HCT116 (cell line): Measurements from ENCODE around the gene PPP3R1. TPM values are rescaled to one million over a fixed set of nuclear protein-coding genes. Genes with fewer than 3 reads are reported as not detected.

ENCODE experiments used
- ATAC-seq: fragments of 200-7000 bp; cut with Tn5 transposase; 2 replicates; pipeline ENCODE4 v1.9.1; 2020; ENCODE audit warnings: mild to moderate bottlenecking, moderate library complexity
- BruUV-seq: library from RNA; stranded (reverse); fragments of 400-500 nt; replicated peaks from 2 replicates; lab custom pipeline; 2021; lab: Mats Ljungman, UMichigan
- CTCF ChIA-PET: fragments of 300-600 bp; sonication (Branson Sonifier 250); formaldehyde crosslinking; loops from one replicate; lab custom pipeline; 2021; ENCODE audit warnings: antibody characterized with exemption; lab: Charles Lee
- POLR2A ChIA-PET: fragments of 300-600, 350-600 bp; sonication (Branson Sonifier 250); formaldehyde crosslinking; loops from one replicate; lab custom pipeline; 2021; ENCODE audit warnings: antibody characterized with exemption; lab: Charles Lee
- RAD21 ChIA-PET, 2 experiments: fragments of 300-600 bp; sonication (Branson Sonifier 250); formaldehyde crosslinking; loops; one replicate each; lab custom pipeline; 2023; ENCODE audit warnings: low total read pairs in 2 of 2; ENCODE audit not compliant: uncharacterized antibody in 2 of 2, unreplicated experiment in 2 of 2, low non-redundant PET in 1 of 2; lab: Charles Lee
- DNase-seq: peaks from one replicate; pipeline ENCODE4 v3.0.0-alpha.2; 2010; ENCODE audit warnings: low read depth, low spot score
- H2AFZ ChIP-seq: fragments of 200-600 bp; shearing (Covaris generic), sonication (generic); 2 replicates; pipeline ENCODE4 v1.6.1; 2017; ENCODE audit warnings: low read depth, mixed run types, mixed read lengths, antibody characterized with exemption, low read length; ENCODE audit not compliant: poor library complexity, severe bottlenecking
- H3K27ac ChIP-seq: 2 replicates; pipeline ENCODE4 v1.5.1; 2012; ENCODE audit warnings: low read depth, low read length
- H3K27me3 ChIP-seq: fragments of 200-600 bp; sonication (generic); 2 replicates; pipeline ENCODE4 v1.6.1; 2016; ENCODE audit warnings: mixed run types, low read length, mixed read lengths; ENCODE audit not compliant: insufficient read depth
- H3K36me3 ChIP-seq, 2 experiments: fragments of 200-500 bp in 1 of 2; fragments of 200-600 bp in 1 of 2; sonication (Bioruptor generic) in 1 of 2; sonication (generic) in 1 of 2; 2 replicates each; pipeline versions ENCODE4 v1.5.1 to v1.6.1; 2014 to 2016; ENCODE audit warnings: low read length in 2 of 2, inconsistent platforms in 1 of 2, mixed read lengths in 1 of 2, mixed run types in 1 of 2; ENCODE audit not compliant: insufficient read depth in 2 of 2, control insufficient read depth in 1 of 2
- H3K4me1 ChIP-seq, 2 experiments: fragments of 200-600 bp in 1 of 2; sonication (generic) in 1 of 2; 2 replicates each; pipeline versions ENCODE4 v1.5.1 to v1.6.1; 2012 to 2017; ENCODE audit warnings: low read length in 2 of 2, inconsistent platforms in 1 of 2, mild to moderate bottlenecking in 1 of 2, mixed read lengths in 1 of 2, mixed run types in 1 of 2, moderate library complexity in 1 of 2; ENCODE audit not compliant: insufficient read depth in 2 of 2, control insufficient read depth in 1 of 2
- H3K4me2 ChIP-seq: fragments of 200-600 bp; sonication (generic); 2 replicates; pipeline ENCODE4 v1.6.1; 2017; ENCODE audit warnings: mixed run types, low read length, mixed read lengths
- H3K4me3 ChIP-seq, 2 experiments: fragments of 200-600 bp in 1 of 2; sonication (generic) in 1 of 2; replicated peaks in 1 of 2; 2 replicates each; pipeline ENCODE4 v1.5.1; 2011 to 2016; ENCODE audit warnings: low read length in 2 of 2, control low read depth in 1 of 2, low read depth in 1 of 2, mild to moderate bottlenecking in 1 of 2, mixed read lengths in 1 of 2, mixed run types in 1 of 2
- H3K79me2 ChIP-seq: fragments of 200-600 bp; sonication (generic); 2 replicates; pipeline ENCODE4 v1.6.1; 2017; ENCODE audit warnings: mild to moderate bottlenecking, mixed run types, low read length, moderate library complexity, mixed read lengths; ENCODE audit not compliant: insufficient read depth
- H3K9ac ChIP-seq: fragments of 200-600 bp; sonication (generic); 2 replicates; pipeline ENCODE4 v1.6.1; 2016; ENCODE audit warnings: low read length, mixed read lengths
- H3K9me2 ChIP-seq: fragments of 200-600 bp; sonication (generic), shearing (Covaris generic); 2 replicates; pipeline ENCODE4 v1.6.1; 2017; ENCODE audit warnings: mixed run types, mild to moderate bottlenecking, moderate library complexity; ENCODE audit not compliant: insufficient read depth
- H3K9me3 ChIP-seq, 2 experiments: fragments of 200-500 bp in 1 of 2; fragments of 200-600 bp in 1 of 2; sonication (Bioruptor generic) in 1 of 2; sonication (generic) in 1 of 2; 2 replicates each; pipeline ENCODE4 v1.6.1; 2014 to 2017; ENCODE audit warnings: low read length in 2 of 2, mixed read lengths in 2 of 2, inconsistent platforms in 1 of 2, low read depth in 1 of 2, mild to moderate bottlenecking in 1 of 2, mixed run types in 1 of 2, moderate library complexity in 1 of 2; ENCODE audit not compliant: control insufficient read depth in 1 of 2, insufficient read depth in 1 of 2
- H4K20me1 ChIP-seq: fragments of 200-600 bp; sonication (generic), shearing (Covaris generic); 2 replicates; pipeline ENCODE4 v1.6.1; 2017; ENCODE audit warnings: mixed run types, mild to moderate bottlenecking, moderate library complexity; ENCODE audit not compliant: insufficient read depth
- JUND ChIP-seq: IDR thresholded peaks from 2 replicates; pipeline ENCODE4 v1.6.1; 2012
- POLR2A ChIP-seq: IDR thresholded peaks from 2 replicates; pipeline ENCODE4 v1.7.0; 2011; ENCODE audit warnings: borderline replicate concordance; ENCODE audit not compliant: insufficient read depth, insufficient read length; ENCODE audit errors: extremely low read depth
- POLR2AphosphoS5 ChIP-seq: IDR thresholded peaks from 2 replicates; pipeline ENCODE4 v1.6.1; 2011; ENCODE audit warnings: mild to moderate bottlenecking, low read depth, low read length, moderate library complexity
- SIN3A ChIP-seq: IDR thresholded peaks from 2 replicates; pipeline ENCODE4 v1.6.1; 2012; ENCODE audit warnings: low read depth
- intact Hi-C: fragments of 100-400 bp; cut with micrococcal nuclease; formaldehyde crosslinking; loops from 2 replicates; pipeline ENCODE4 v1.10.0; 2022
- total RNA-seq: library from RNA; stranded (reverse); gene quantifications from one replicate; pipeline ENCODE4 v1.2.1, GENCODE V29; 2021; ENCODE audit not compliant: unreplicated experiment

PPP3R1 gene
- total RNA-seq, 1 experiment from 2014 or later: 69.9 TPM

DNA sequence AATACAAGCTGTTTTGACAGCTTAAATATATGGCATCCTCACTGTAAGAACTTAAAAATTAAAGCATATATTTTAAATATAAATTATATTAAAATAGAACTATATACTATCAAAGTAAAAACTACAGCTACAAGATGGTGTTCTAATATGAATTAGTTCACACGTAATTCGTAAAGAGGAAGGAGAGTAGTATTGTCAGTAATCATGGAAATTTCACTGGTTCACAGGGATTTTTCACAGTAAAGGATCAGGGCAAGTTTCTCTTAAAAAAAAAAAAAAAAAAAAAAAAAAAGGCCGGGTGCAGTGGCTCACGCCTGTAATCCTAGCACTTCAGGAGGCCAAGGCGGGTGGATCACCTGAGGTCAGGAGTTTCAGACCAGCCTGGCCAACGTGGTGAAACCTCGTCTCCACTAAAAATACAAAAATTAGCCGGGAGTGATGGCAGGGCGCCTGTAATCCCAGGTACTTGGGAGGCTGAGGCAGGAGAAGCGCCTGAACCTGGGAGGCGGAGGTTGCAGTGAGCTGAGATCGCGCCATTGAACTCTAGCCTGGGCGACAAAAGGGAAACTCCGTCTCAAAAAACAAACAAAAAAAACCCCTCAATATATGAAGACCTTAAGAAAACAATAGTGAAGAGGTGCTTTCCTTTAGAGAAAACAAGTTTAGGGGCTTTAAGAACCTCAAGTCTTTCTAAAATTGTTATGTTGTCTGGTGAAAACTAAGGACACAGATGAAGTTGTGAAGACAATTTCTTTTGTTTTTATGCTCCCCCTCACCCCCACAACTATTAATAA lies 62.1 kb downstream of the PPP3R1 start:
- no peak overlapping the region for H3K27ac ChIP-seq
- intact Hi-C loops: no loop called here
- CTCF ChIA-PET: no interaction called here

DNA sequence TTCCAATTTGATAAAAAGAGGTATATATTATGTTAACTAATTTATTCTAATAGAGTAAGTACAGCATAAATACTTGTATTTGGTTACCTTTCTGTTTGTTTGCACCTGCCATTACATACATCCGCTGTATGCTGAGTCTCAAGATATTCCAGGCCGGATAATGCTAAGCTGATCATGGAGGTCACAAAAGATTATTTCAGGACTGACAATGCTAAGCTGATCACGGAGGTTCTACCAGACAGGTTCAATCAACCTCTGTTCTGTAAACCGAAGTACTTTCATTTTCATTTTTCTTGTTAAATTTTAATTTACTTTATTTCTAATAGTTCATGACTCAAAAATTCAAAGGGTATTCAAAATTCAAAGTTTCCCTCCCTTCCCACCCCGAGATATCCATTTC lies 63.5 kb downstream of the PPP3R1 start:
- no peak for DNase-seq
- peaks cover 0 to 17% of the 10 kb centered on the region in 2 experiments; a peak in 2 of 4 replicates for H3K4me1 ChIP-seq
- H3K27me3 ChIP-seq: no peaks in the 10 kb centered on the region
- 0 out of 4 replicates have a peak, but pooled peaks cover 0 to 4% of the 10 kb centered on the region in 2 experiments for H3K36me3 ChIP-seq
- H3K4me2 ChIP-seq: no peak overlapping the region
- no peak overlapping the region for H3K4me3 ChIP-seq
- no peak overlapping the region for H3K27ac ChIP-seq
- ChIA-PET CTCF (no interaction called here), POLR2A (interaction anchor here (0.7 kb wide), 1 partner anchor 19 kb away, joined by 3 read pairs; no protein-coding TSS in a partner anchor), RAD21 (no interaction called here)
- ATAC-seq: no peak
- no peak overlapping the region for H3K9ac ChIP-seq
- no TSS peak for BruUV-seq
- no peaks in the 10 kb centered on the region for H3K9me3 ChIP-seq
- no peak for TF ChIP-seq POLR2A
- intact Hi-C loops: no loop called here
- H3K9me2 ChIP-seq: no peaks in the 10 kb centered on the region
- peaks cover 6% of the 10 kb centered on the region; the same call in 1 of the 2 replicates for H4K20me1 ChIP-seq
- peaks cover 82% of the 10 kb centered on the region for H3K79me2 ChIP-seq
- H2AFZ ChIP-seq: no peak overlapping the region

More for the DNA sequence above, 62.1 kb downstream of the PPP3R1 start:
- no TSS peak for BruUV-seq
- Histone ChIP-seq H3K27me3 (no peaks in the 10 kb centered on the region), H3K9me3 (no peaks in the 10 kb centered on the region), H3K4me2 (no peak overlapping the region), H3K9me2 (no peaks in the 10 kb centered on the region), H4K20me1 (peaks cover 6% of the 10 kb centered on the region; the same call in 1 of the 2 replicates), H3K4me1 (peaks cover 2 to 29% of the 10 kb centered on the region in 2 experiments; a peak in 3 of 4 replicates), H2AFZ (no peak overlapping the region), H3K36me3 (no peaks in the 10 kb centered on the region), H3K4me3 (no peak overlapping the region), H3K9ac (no peak overlapping the region), H3K79me2 (peaks cover 89% of the 10 kb centered on the region)
- ChIA-PET POLR2A (no interaction called here), RAD21 (no interaction called here)
- ATAC-seq: no peak
- DNase-seq: no peak
- TF ChIP-seq SIN3A: no peak
- no peak for TF ChIP-seq JUND
- TF ChIP-seq POLR2AphosphoS5: no peak
